Neural progenitor cell (in vitro differentiated cells): ENCODE results near the gene HYDIN. TPM values are rescaled to one million over a fixed set of nuclear protein-coding genes. Genes with fewer than 3 reads are reported as not detected.
"Not testable (repeated sequence)": the region's sequence is repeated elsewhere in the genome, so short reads cannot be mapped to it uniquely, and the experiment has no call there.

Experiments used
- DNase-seq: peaks from one replicate; pipeline ENCODE4 v3.0.0-alpha.2; 2016; ENCODE audit warnings: low spot score
- H2AFZ ChIP-seq: fragments of 200-600 bp; sonication (generic); replicated peaks from 2 replicates; pipeline ENCODE4 v1.6.1; 2016; ENCODE audit warnings: antibody characterized with exemption
- H3F3A ChIP-seq: fragments of 200-600 bp; sonication (generic); 2 replicates; pipeline ENCODE4 v1.6.1; 2016; ENCODE audit warnings: antibody characterized with exemption, low read depth
- H3K27ac ChIP-seq: fragments of 200-600 bp; sonication (generic); 2 replicates; pipeline ENCODE4 v1.5.1; 2016; ENCODE audit warnings: mild to moderate bottlenecking
- H3K27me3 ChIP-seq: fragments of 200-600 bp; sonication (generic); 2 replicates; pipeline ENCODE4 v1.6.1; 2016; ENCODE audit warnings: mild to moderate bottlenecking, moderate library complexity
- H3K36me3 ChIP-seq: fragments of 200-600 bp; sonication (generic); 2 replicates; pipeline ENCODE4 v1.5.1; 2016
- H3K4me1 ChIP-seq: fragments of 200-600 bp; sonication (generic); 2 replicates; pipeline ENCODE4 v1.6.1; 2016; ENCODE audit warnings: mixed run types
- H3K4me2 ChIP-seq: fragments of 200-600 bp; sonication (generic); 2 replicates; pipeline ENCODE4 v1.6.1; 2016
- H3K4me3 ChIP-seq: fragments of 200-600 bp; sonication (generic); 2 replicates; pipeline ENCODE4 v1.5.1; 2016
- H3K79me2 ChIP-seq: fragments of 200-600 bp; sonication (generic); 2 replicates; pipeline ENCODE4 v1.6.1; 2016; ENCODE audit warnings: low read depth
- H3K9ac ChIP-seq: fragments of 200-600 bp; sonication (generic); 2 replicates; pipeline ENCODE4 v1.6.1; 2016
- H3K9me3 ChIP-seq: fragments of 200-600 bp; sonication (generic); 2 replicates; pipeline ENCODE4 v1.5.1; 2016; ENCODE audit warnings: low read depth
- H4K20me1 ChIP-seq: fragments of 200-600 bp; sonication (generic); 2 replicates; pipeline ENCODE4 v1.6.1; 2016; ENCODE audit warnings: low read depth
- H3K27ac Mint-ChIP-seq: 3 replicates; pipeline ENCODE4 v1.8.0; 2021; ENCODE audit warnings: mixed read lengths
- H3K27me3 Mint-ChIP-seq: 2 replicates; pipeline ENCODE4 v1.8.0; 2022; ENCODE audit warnings: low read depth, mild to moderate bottlenecking, inconsistent platforms, moderate library complexity, mixed read lengths; ENCODE audit not compliant: insufficient read depth
- H3K36me3 Mint-ChIP-seq: 3 replicates; pipeline ENCODE4 v1.8.0; 2021; ENCODE audit warnings: mixed read lengths
- H3K4me1 Mint-ChIP-seq: 3 replicates; pipeline ENCODE4 v1.8.0; 2021; ENCODE audit warnings: mixed read lengths
- H3K4me3 Mint-ChIP-seq: 3 replicates; pipeline ENCODE4 v1.8.0; 2021; ENCODE audit warnings: mild to moderate bottlenecking, moderate library complexity, mixed read lengths
- H3K9me3 Mint-ChIP-seq: 3 replicates; pipeline ENCODE4 v1.8.0; 2020; ENCODE audit warnings: mixed read lengths
- total RNA-seq: library from RNA; depleted of rRNA; stranded (reverse); fragments of >200 nt; gene quantifications from 2 replicates; pipeline ENCODE4 v1.2.3, GENCODE V29; 2015; ENCODE audit warnings: low replicate concordance

Gene HYDIN
- total RNA-seq, 1 donor from 2014 or later: 4.0 TPM

DNA sequence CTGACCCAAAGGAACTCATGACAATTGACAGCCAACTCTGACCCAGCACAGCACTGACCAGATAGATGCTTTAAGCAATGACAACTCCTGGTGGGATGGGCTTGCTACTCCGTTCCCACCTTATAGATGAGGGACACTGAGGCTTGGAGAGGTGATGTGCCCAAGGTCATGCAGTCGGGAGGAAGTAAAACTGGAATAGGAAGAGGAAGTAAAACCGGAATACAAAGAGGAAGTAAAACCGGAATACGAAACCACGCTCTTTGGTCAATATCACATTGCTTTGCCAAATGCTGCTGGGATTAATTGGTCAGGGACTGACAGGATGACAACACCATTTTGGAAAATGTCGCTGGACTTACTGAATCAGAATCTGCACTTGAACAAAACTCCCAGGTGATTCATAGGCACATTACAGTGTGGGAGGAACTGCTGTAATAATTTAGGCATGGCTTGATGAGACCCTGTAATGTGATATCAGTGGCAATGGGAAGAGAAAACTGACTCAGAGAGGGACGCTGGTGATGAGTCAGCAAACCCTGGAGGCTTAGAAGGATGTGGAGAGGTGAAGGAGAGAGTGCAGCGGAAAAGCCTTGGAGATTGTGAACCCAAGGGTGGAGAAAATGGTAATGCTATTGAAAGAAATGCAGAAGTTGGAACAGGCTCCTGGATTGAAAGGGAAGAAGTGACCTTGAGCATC lies 243.4 kb downstream of the HYDIN start:
- not testable (repeated sequence) for H3K9me3 ChIP-seq, H2AFZ ChIP-seq, H3K9me3 Mint-ChIP-seq, H3K4me1 Mint-ChIP-seq, H3F3A ChIP-seq, H3K36me3 Mint-ChIP-seq, DNase-seq, H3K36me3 ChIP-seq, H3K27ac Mint-ChIP-seq, H3K4me3 Mint-ChIP-seq, H3K9ac ChIP-seq, H3K27ac ChIP-seq, H3K79me2 ChIP-seq, H3K27me3 Mint-ChIP-seq, H3K4me3 ChIP-seq, H4K20me1 ChIP-seq, H3K27me3 ChIP-seq, H3K4me2 ChIP-seq, H3K4me1 ChIP-seq

DNA sequence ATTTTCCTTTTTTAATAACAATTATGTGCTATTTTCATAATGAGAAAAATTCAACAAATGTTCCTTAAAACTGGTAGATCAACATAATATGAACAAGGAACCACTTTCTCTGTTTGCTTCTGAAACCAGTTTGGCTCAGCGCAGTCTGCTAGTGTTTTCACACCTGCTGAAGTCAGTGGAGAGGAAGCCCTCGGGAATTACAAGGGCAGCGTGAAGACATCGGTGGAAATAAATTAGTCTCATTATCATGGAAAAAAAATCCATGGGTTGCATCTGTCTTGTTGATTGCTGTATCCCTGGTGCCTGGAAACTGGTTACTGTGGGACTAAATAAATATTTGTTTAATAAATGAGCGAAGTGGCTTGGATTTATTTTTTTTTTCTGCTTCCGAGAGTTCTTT lies 245.8 kb downstream of the HYDIN start:
- H3K27me3 ChIP-seq, H3F3A ChIP-seq, H3K4me2 ChIP-seq, H4K20me1 ChIP-seq, H3K4me1 Mint-ChIP-seq, H3K9me3 ChIP-seq, H3K27ac Mint-ChIP-seq, H3K4me1 ChIP-seq, H2AFZ ChIP-seq, H3K27me3 Mint-ChIP-seq, H3K4me3 Mint-ChIP-seq, DNase-seq, H3K36me3 ChIP-seq, H3K9me3 Mint-ChIP-seq, H3K36me3 Mint-ChIP-seq, H3K9ac ChIP-seq, H3K79me2 ChIP-seq, H3K27ac ChIP-seq, H3K4me3 ChIP-seq: not testable (repeated sequence)

DNA sequence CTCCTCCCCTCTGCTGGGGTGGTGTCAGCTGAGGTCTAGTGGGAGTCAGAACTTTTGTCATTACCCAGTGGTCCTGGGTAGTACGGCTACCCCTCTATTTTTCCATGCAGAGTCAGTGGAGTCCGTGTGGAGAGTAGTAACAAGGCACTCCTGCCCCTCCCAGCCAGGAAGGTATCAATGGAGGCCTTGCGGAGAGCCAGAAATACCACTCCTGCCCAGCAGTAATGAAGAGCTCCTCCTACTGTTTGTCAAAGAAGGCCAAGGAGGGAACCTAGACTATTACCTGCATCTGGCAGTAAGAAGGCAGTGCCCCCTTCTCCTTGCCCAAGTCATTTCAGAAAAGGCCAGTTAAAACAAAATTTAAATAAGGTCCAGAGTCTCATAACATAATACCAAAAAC lies 262.2 kb downstream of the HYDIN start:
- not testable (repeated sequence) for H2AFZ ChIP-seq, H3K9ac ChIP-seq, H3K79me2 ChIP-seq, H3K36me3 Mint-ChIP-seq, H3K27ac Mint-ChIP-seq, H3F3A ChIP-seq, H3K27me3 ChIP-seq, H3K9me3 Mint-ChIP-seq, H3K27ac ChIP-seq, H3K4me3 Mint-ChIP-seq, H3K4me3 ChIP-seq, H3K4me2 ChIP-seq, H4K20me1 ChIP-seq, DNase-seq, H3K4me1 ChIP-seq, H3K36me3 ChIP-seq, H3K4me1 Mint-ChIP-seq, H3K9me3 ChIP-seq, H3K27me3 Mint-ChIP-seq

DNA sequence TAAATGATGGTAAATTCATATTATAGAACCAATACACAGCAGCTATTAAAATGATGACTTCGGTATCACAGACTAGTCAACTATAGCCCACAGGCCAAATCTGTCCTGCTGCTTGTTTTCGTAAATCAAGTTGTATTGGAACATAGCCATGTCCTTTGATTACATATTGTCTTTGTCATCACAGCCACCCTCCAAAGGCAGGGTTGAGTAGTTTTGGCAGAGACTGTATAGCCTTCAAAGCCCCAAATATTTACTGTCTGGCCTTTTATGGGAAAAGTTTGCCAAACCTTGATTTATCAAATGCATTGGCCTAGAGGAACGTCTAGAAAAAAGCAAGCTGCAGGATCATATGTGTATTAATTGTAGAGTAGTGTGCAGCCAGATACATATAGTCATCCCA lies 270.4 kb downstream of the HYDIN start:
- H3K9me3 Mint-ChIP-seq, H3K9me3 ChIP-seq, H3K27me3 Mint-ChIP-seq, H4K20me1 ChIP-seq, H3K36me3 Mint-ChIP-seq, H3K4me1 Mint-ChIP-seq, H2AFZ ChIP-seq, H3K79me2 ChIP-seq, H3K9ac ChIP-seq, H3F3A ChIP-seq, H3K4me1 ChIP-seq, H3K27me3 ChIP-seq, H3K4me3 ChIP-seq, H3K27ac ChIP-seq, DNase-seq, H3K4me2 ChIP-seq, H3K4me3 Mint-ChIP-seq, H3K27ac Mint-ChIP-seq, H3K36me3 ChIP-seq: not testable (repeated sequence)

DNA sequence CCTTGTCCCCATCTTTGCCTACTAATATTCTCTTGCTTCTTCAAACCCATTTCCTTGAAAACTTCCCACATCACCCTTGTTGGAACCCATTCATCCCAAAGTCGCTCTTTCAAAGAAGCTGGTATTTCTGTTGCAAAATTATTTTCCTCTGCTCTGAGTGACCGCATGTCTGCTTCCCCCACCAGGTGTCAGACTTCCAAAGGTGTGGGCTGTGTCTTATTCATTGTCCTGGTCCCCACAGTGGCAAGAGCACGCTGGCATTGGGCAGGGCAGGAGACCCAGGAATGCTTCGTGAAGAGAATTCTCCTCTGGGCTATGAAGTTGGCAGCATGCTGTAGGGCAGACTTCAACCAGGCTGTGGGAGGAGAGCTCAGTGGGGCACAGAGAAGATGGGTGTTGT lies 275.6 kb downstream of the HYDIN start:
- H4K20me1 ChIP-seq, H3K27me3 Mint-ChIP-seq, H3K4me2 ChIP-seq, H3K27ac ChIP-seq, H3K27ac Mint-ChIP-seq, H3K4me1 Mint-ChIP-seq, DNase-seq, H3K9ac ChIP-seq, H3K36me3 Mint-ChIP-seq, H2AFZ ChIP-seq, H3K36me3 ChIP-seq, H3K4me3 ChIP-seq, H3K9me3 Mint-ChIP-seq, H3K4me3 Mint-ChIP-seq, H3K9me3 ChIP-seq, H3F3A ChIP-seq, H3K79me2 ChIP-seq, H3K27me3 ChIP-seq, H3K4me1 ChIP-seq: not testable (repeated sequence)

DNA sequence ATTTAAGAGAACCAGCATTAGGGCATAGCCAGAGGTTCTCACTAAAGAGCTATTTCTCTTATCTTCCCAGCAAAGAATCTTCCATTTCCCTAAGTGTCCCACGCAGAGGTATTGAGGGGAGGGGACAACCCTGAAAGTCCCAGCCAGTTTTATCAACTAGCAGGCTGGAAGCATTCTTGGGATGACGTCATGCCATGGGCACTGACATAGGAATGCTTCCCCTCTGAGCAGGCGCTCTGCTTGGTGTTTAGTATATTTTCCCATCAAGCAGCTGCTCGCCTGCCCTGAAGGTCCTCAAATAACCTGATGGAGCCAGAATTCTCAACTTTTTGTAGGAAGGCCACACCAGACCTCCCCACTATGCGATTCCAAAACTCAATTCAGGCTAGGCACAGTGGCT lies 276.7 kb downstream of the HYDIN start:
- H3F3A ChIP-seq, H3K9me3 Mint-ChIP-seq, H4K20me1 ChIP-seq, H3K4me1 ChIP-seq, H3K4me1 Mint-ChIP-seq, H3K4me3 Mint-ChIP-seq, DNase-seq, H3K9me3 ChIP-seq, H3K27ac ChIP-seq, H3K79me2 ChIP-seq, H3K27me3 ChIP-seq, H3K36me3 ChIP-seq, H2AFZ ChIP-seq, H3K27me3 Mint-ChIP-seq, H3K4me2 ChIP-seq, H3K36me3 Mint-ChIP-seq, H3K27ac Mint-ChIP-seq, H3K4me3 ChIP-seq, H3K9ac ChIP-seq: not testable (repeated sequence)

DNA sequence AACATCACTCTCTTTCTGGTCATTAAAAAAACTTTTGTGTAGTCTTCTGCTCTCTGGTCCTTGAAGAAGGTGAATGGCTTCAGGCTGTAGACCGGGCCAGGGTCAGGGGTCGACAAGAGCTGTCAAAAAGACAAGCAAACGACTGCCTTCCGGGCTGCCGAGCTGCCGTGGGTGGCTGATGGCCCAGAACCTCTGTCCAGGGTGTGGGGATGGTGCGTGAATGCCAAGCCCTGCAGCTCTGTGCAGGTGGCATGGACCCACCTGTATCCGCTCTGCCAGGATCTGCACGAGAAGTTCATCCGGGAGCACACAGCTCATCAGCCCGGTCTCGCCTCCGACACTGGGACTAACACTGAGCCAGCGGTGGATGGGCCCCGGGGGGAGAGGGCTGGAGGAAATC lies 287.0 kb downstream of the HYDIN start:
- H3K4me1 Mint-ChIP-seq, H3K4me1 ChIP-seq, H3K36me3 Mint-ChIP-seq, H3K36me3 ChIP-seq, H3K27ac ChIP-seq, H3F3A ChIP-seq, H3K9ac ChIP-seq, H3K9me3 Mint-ChIP-seq, H3K79me2 ChIP-seq, H3K4me2 ChIP-seq, H3K9me3 ChIP-seq, H3K4me3 ChIP-seq, H3K27me3 ChIP-seq, H3K27ac Mint-ChIP-seq, H2AFZ ChIP-seq, DNase-seq, H3K27me3 Mint-ChIP-seq, H4K20me1 ChIP-seq, H3K4me3 Mint-ChIP-seq: not testable (repeated sequence)

DNA sequence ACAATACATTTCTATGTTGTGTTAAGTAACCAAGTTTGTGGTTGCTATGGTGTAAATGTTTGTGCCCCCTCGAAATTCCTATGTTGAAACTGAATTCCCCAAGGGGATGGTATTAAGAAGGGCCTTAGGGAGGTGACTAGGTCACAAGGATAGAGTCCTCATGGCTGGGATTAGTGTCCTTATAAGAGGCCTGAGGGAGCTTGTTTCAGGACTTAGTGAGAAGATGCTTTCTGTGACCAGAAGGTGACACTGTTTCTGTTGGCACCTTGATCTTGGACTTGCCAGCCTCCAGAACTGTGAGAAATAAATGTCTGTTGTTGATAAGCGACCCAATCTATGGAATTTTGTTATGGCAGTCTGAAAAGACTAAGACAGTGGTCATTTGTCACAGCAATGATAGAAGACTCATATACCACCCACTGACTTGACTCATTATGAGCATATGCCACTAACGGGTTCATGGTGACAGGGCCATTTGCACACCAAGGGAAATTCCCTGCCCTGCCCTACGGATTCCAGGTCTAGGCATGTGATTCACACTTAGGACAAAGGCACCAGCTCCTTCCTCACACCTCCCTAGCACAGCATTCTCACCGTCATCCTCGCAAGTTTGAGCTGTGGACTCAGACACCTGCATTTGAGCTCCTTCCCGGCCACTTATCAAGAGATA lies 290.7 kb downstream of the HYDIN start:
- DNase-seq, H3K36me3 ChIP-seq, H3K27ac Mint-ChIP-seq, H3K27me3 Mint-ChIP-seq, H3K4me3 ChIP-seq, H3K79me2 ChIP-seq, H3K4me1 Mint-ChIP-seq, H3K9me3 ChIP-seq, H3K9ac ChIP-seq, H3K9me3 Mint-ChIP-seq, H3K27me3 ChIP-seq, H3K36me3 Mint-ChIP-seq, H3K27ac ChIP-seq, H3F3A ChIP-seq, H3K4me2 ChIP-seq, H2AFZ ChIP-seq, H3K4me1 ChIP-seq, H4K20me1 ChIP-seq, H3K4me3 Mint-ChIP-seq: not testable (repeated sequence)
